ENCODE data around the gene LTA.

GRCh38 chr6:31621320-31621939 lies 49.3 kb downstream of the LTA start:
- TF ChIP-seq CTCF (IDR thresholded peaks at IDR 0.05; ENCODE audit: low read length) (no peak), EZH2phosphoT487 (IDR thresholded peaks at IDR 0.05; ENCODE audit: low read length) (no peak), EZH2 (optimal IDR thresholded peaks at IDR 0.05; ENCODE audit: low read depth, low read length) (no peak)
